ENCODE data around the gene BICC1. TPM values are rescaled to one million over a fixed set of nuclear protein-coding genes. Genes with fewer than 3 reads are reported as not detected.

BICC1 gene
- total RNA-seq, 1 experiment from 2014 or later, result 0.67 TPM

GRCh38 chr10:58775960-58776567 lies 263.4 kb downstream of the BICC1 start:
- no peaks in the 10 kb centered on the region for H3K9me3 ChIP-seq (ENCODE audit: control insufficient read depth, insufficient read depth, low read depth, low read length)
- TF ChIP-seq, protein P1, sequence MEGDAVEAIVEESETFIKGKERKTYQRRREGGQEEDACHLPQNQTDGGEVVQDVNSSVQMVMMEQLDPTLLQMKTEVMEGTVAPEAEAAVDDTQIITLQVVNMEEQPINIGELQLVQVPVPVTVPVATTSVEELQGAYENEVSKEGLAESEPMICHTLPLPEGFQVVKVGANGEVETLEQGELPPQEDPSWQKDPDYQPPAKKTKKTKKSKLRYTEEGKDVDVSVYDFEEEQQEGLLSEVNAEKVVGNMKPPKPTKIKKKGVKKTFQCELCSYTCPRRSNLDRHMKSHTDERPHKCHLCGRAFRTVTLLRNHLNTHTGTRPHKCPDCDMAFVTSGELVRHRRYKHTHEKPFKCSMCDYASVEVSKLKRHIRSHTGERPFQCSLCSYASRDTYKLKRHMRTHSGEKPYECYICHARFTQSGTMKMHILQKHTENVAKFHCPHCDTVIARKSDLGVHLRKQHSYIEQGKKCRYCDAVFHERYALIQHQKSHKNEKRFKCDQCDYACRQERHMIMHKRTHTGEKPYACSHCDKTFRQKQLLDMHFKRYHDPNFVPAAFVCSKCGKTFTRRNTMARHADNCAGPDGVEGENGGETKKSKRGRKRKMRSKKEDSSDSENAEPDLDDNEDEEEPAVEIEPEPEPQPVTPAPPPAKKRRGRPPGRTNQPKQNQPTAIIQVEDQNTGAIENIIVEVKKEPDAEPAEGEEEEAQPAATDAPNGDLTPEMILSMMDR (IDR thresholded peaks at IDR 0.05), result no peak
- TF ChIP-seq TCF7L2 (IDR thresholded peaks at IDR 0.05; ENCODE audit: low read depth, low read length) (no peak), SIN3A (IDR thresholded peaks at IDR 0.05; ENCODE audit: borderline replicate concordance, insufficient read depth, low read depth, low read length) (no peak), POLR2AphosphoS5 (IDR thresholded peaks at IDR 0.05; ENCODE audit: low read depth, low read length) (no peak)
- TF ChIP-seq, protein P2, sequence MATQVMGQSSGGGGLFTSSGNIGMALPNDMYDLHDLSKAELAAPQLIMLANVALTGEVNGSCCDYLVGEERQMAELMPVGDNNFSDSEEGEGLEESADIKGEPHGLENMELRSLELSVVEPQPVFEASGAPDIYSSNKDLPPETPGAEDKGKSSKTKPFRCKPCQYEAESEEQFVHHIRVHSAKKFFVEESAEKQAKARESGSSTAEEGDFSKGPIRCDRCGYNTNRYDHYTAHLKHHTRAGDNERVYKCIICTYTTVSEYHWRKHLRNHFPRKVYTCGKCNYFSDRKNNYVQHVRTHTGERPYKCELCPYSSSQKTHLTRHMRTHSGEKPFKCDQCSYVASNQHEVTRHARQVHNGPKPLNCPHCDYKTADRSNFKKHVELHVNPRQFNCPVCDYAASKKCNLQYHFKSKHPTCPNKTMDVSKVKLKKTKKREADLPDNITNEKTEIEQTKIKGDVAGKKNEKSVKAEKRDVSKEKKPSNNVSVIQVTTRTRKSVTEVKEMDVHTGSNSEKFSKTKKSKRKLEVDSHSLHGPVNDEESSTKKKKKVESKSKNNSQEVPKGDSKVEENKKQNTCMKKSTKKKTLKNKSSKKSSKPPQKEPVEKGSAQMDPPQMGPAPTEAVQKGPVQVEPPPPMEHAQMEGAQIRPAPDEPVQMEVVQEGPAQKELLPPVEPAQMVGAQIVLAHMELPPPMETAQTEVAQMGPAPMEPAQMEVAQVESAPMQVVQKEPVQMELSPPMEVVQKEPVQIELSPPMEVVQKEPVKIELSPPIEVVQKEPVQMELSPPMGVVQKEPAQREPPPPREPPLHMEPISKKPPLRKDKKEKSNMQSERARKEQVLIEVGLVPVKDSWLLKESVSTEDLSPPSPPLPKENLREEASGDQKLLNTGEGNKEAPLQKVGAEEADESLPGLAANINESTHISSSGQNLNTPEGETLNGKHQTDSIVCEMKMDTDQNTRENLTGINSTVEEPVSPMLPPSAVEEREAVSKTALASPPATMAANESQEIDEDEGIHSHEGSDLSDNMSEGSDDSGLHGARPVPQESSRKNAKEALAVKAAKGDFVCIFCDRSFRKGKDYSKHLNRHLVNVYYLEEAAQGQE (IDR thresholded peaks at IDR 0.05; ENCODE audit: insufficient read depth in 1 of 2, low read depth in 2 of 2, low read length in 1 of 2), result no peak
- POLR2A ChIA-PET, result no interaction called here
- no peaks in the 10 kb centered on the region for H3K36me3 ChIP-seq (ENCODE audit: control insufficient read depth, insufficient read depth, low read length)
- no TSS peak for BruUV-seq (replicated peaks)
- ATAC-seq (no peak; the same call in 1 of the 2 replicates), DNase-seq (ENCODE audit: low read depth, low spot score) (no peak)
- H3K4me1 ChIP-seq (ENCODE audit: control insufficient read depth, insufficient read depth, low read length), result no peaks in the 10 kb centered on the region
- H3K27ac ChIP-seq (ENCODE audit: low read length), result no peak overlapping the region
- in situ Hi-C loops (cut with HindIII; ENCODE audit: low pct_unique_long_range_greater_than_20kb, low sequenced_read_pairs) (no loop called here), intact Hi-C loops (cut with micrococcal nuclease; ENCODE audit: unreplicated experiment) (no loop called here)
- H3K4me3 ChIP-seq (ENCODE audit: low read depth in 2 of 2, low read length in 2 of 2), result no peak overlapping the region
- H3K27me3 ChIP-seq (ENCODE audit: control insufficient read depth, insufficient read depth, low read length), result no peaks in the 10 kb centered on the region
- CTCF ChIA-PET, result no interaction called here

- ATAC-seq, result no peak
- Histone ChIP-seq H3K27me3 (ENCODE audit: control insufficient read depth, insufficient read depth, low read length) (no peaks in the 10 kb centered on the region), H3K27ac (ENCODE audit: low read length) (no peak overlapping the region), H3K36me3 (ENCODE audit: control insufficient read depth, insufficient read depth, low read length) (no peaks in the 10 kb centered on the region), H3K4me3 (ENCODE audit: low read depth in 2 of 2, low read length in 2 of 2) (no peak overlapping the region), H3K9me3 (ENCODE audit: control insufficient read depth, insufficient read depth, low read depth, low read length) (no peaks in the 10 kb centered on the region), H3K4me1 (ENCODE audit: control insufficient read depth, insufficient read depth, low read length) (no peaks in the 10 kb centered on the region)
- no peak for DNase-seq (ENCODE audit: low read depth, low spot score)
- ChIA-PET POLR2A (no interaction called here), CTCF (interaction anchor here (0.6 to 1.0 kb wide), 3 partner anchors 93 to 237 kb away, joined by 3 to 4 read pairs (median 4); no protein-coding TSS in a partner anchor)
- BruUV-seq (replicated peaks), result no TSS peak
- in situ Hi-C loops (cut with HindIII; ENCODE audit: low pct_unique_long_range_greater_than_20kb, low sequenced_read_pairs) (no loop called here), intact Hi-C loops (cut with micrococcal nuclease; ENCODE audit: unreplicated experiment) (no loop called here)
- TF ChIP-seq SIN3A (IDR thresholded peaks at IDR 0.05; ENCODE audit: borderline replicate concordance, insufficient read depth, low read depth, low read length), result no peak
- no peak for TF ChIP-seq POLR2AphosphoS5 (IDR thresholded peaks at IDR 0.05; ENCODE audit: low read depth, low read length)
- TF ChIP-seq, protein P1 (IDR thresholded peaks at IDR 0.05), result no peak
Observed at GRCh38 chr10:58776568-58777318, 264.1 kb downstream of the BICC1 start.
